Neural progenitor cell (in vitro differentiated cells): Measurements from ENCODE around the gene CRYGS.

Experiments used
- EZH2phosphoT487 ChIP-seq: fragments of 200-600 bp; sonication (generic); IDR thresholded peaks from 2 replicates; pipeline ENCODE4 v1.6.1; 2017; ENCODE audit warnings: antibody characterized with exemption
- TF ChIP-seq, protein P1 (sequence below): fragments of 200-600 bp; sonication (generic); IDR thresholded peaks from 2 replicates; pipeline ENCODE4 v1.5.1; 2017; ENCODE audit warnings: antibody characterized with exemption, mild to moderate bottlenecking

DNA sequence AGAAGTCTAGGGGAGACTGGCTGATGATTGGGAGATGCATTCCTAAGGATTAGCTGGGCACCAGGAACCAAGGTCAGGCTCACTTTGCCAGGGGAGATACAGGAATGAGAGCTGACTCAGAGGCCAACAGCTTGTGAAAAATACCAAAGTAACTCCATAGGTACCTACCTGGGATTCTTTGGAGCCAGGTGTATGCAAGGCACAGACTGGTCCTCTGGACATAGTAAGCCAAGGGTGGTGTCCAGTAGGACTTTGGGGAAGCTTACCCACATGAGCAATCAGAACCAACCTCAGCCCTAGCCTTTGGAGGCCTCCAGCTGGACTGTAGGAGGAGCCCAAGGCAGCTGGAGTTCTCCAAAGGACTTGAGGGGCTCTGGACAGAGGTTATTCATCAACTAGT is 47.5 kb downstream of the CRYGS start:
- no peak for TF ChIP-seq EZH2phosphoT487
- TF ChIP-seq, protein P1, sequence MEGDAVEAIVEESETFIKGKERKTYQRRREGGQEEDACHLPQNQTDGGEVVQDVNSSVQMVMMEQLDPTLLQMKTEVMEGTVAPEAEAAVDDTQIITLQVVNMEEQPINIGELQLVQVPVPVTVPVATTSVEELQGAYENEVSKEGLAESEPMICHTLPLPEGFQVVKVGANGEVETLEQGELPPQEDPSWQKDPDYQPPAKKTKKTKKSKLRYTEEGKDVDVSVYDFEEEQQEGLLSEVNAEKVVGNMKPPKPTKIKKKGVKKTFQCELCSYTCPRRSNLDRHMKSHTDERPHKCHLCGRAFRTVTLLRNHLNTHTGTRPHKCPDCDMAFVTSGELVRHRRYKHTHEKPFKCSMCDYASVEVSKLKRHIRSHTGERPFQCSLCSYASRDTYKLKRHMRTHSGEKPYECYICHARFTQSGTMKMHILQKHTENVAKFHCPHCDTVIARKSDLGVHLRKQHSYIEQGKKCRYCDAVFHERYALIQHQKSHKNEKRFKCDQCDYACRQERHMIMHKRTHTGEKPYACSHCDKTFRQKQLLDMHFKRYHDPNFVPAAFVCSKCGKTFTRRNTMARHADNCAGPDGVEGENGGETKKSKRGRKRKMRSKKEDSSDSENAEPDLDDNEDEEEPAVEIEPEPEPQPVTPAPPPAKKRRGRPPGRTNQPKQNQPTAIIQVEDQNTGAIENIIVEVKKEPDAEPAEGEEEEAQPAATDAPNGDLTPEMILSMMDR = no peak
